ENCODE data around the gene CAMK1D.

The CAMK1D gene

DNA sequence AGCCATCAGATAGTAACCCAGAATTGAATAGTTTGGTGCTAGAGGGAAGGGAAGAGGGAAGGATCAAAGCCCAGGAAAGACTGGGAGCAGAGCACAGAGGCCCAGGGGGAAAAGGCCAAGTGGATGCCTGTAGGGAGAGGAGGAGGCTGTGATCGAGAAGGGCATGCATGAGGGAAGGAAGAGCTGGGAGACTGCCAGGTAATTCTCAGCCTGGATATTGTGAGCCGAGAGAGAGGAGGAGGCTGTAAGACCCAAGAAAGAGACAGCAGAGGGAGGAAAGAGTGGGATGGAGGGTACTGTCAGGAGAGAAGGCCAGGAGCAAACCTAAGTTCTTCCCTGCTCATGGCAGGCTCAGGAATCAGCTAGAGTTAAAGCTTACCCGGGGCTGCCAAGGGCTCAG, 474.0 kb downstream of the CAMK1D start:
- DNase-seq (ENCODE audit: low read depth in 2 of 2): no peak

- DNase-seq (ENCODE audit: low read depth in 2 of 2): no peak
Measured at GRCh38 chr10:12825260-12825849, 476.0 kb downstream of the CAMK1D start.

DNA sequence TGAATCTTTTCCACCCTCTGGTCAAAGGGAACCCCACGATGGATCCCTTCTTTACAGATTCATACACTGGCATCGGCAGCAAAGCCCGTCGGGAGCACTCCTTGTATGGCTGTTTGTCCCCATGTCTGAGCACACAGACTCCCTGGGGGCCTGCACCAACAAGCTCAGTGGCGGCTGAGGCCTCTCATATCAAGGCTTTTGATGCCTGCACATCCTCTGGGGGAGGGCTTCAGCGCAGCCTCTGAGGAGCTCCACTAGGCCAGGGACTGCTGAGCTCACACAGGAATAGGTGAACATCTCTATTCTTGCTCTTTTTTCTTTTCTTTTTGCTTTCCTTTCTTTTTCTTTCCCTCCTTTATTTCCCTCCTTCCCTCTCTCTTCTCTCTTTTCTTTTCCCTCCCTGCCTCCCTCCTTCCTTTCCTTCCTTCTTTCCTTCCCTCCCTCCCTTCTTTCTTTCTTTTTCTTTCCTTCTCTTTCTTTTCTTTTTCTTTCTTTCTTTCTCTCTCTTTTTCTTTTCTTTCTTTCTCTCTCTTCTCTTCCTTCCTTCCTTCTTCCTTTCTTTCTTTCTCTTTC, 477.5 kb downstream of the CAMK1D start:
- DNase-seq (ENCODE audit: low read depth in 2 of 2): no peak

GRCh38 chr10:12828736-12829135, 479.4 kb downstream of the CAMK1D start:
- DNase-seq (ENCODE audit: low read depth in 2 of 2): no peak

GRCh38 chr10:12829831-12830390, 480.6 kb downstream of the CAMK1D start:
- DNase-seq (ENCODE audit: low read depth in 2 of 2): no peak

GRCh38 chr10:12832096-12832495, 482.7 kb downstream of the CAMK1D start:
- DNase-seq (ENCODE audit: low read depth in 2 of 2): no peak

- DNase-seq (ENCODE audit: low read depth in 2 of 2): no peak
Measured at GRCh38 chr10:12833451-12833850, 484.1 kb downstream of the CAMK1D start.

GRCh38 chr10:12834116-12834665, 484.8 kb downstream of the CAMK1D start:
- DNase-seq (ENCODE audit: low read depth in 2 of 2): no peak

- no peak for DNase-seq (ENCODE audit: low read depth in 2 of 2)
Measured at GRCh38 chr10:12834721-12835120, 485.4 kb downstream of the CAMK1D start.

DNA sequence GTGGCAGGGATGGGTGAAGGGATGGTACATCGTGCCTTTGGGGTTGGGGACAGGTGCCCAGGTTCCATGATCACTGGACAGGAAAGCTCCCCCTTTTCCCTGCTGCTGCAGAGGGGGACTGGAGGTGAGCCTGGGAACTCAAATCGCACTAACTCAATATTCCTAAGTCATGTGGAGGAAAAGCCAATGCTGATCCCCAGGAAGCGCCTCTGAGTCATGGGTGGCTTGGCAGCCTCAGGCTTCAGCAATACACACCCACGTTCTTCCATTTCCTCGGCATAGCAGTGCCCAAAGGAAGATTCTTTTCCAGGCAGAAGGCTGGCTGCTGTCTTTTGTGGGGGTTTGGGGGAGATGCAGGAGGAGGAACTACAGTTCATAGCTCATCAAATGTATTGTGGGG, 486.4 kb downstream of the CAMK1D start:
- DNase-seq (ENCODE audit: low read depth in 2 of 2): no peak

DNA sequence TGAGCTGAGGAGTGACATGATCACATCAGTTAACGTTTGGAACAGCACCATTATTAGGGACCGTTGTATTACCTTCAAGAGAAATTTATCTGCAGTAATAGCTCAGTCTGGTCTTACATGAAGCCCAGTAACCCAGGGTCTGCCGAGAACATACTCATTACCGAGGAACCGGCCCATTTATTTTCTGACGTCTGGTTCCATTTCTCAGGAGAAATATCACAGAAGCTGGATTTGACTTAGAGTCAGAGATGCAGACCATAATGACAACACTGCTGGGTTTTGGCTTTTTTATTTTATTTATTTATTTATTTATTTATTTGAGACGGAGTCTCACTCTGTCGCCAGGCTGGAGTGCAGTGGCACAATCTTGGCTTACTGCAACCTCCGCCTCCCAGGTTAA, 489.0 kb downstream of the CAMK1D start:
- DNase-seq (ENCODE audit: low read depth in 2 of 2): no peak

GRCh38 chr10:12838995-12839927, 489.9 kb downstream of the CAMK1D start:
- no peak for DNase-seq (ENCODE audit: low read depth in 2 of 2)

DNA sequence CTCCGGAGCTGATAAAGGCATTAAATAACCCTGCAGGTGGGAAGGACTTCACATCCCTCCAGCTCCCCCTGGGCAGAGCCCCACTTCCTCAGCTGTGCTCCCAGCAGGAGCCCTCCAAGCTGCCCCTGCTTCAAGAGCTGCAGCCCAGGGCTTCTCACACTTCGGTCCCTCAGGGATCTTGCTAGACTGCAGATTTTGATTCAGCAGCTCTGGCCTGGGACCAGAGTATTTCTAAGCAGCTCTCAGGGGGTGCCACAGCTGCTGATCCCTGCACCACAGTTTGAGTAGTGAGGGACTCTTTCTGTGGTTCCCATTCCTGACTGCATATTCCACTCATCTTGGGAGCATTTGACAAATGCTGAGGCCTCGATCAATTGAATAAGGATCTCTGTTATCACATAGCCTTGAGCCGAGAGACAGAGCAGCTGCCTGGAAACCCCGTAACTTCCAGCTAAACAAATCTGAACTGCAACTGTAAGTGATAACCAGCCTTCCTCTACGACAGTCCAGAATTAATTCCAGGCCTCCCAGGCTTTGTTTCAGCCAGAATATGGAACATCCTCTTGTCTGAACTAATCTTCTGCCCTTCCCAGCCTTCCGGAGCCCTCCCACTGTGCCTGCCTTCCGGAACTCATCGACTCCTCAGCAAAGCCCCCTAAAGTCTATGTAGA, 490.7 kb downstream of the CAMK1D start:
- DNase-seq (ENCODE audit: low read depth in 2 of 2): no peak

DNA sequence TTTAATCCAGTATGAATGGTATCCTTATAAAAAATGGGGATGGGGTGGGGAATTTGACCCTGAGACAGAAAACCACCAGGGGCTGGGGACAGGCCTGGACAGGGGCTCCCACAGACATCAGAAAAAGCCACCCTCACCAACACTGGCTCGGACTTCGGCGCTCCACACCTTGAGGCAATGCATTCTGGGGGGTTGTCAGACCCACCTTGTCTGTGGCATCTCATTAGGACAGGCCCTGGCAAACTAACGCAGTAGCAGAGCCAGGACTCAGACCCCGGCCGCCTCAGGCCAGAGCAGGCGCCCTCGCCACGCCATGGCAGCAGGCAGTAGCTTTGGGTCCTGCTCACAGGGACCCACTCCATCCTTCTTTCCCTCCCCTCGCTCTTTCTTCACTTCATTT, 492.1 kb downstream of the CAMK1D start:
- DNase-seq (ENCODE audit: low read depth in 2 of 2): no peak

- DNase-seq (ENCODE audit: low read depth in 2 of 2): no peak
Measured at GRCh38 chr10:12841826-12842225, 492.5 kb downstream of the CAMK1D start.

DNA sequence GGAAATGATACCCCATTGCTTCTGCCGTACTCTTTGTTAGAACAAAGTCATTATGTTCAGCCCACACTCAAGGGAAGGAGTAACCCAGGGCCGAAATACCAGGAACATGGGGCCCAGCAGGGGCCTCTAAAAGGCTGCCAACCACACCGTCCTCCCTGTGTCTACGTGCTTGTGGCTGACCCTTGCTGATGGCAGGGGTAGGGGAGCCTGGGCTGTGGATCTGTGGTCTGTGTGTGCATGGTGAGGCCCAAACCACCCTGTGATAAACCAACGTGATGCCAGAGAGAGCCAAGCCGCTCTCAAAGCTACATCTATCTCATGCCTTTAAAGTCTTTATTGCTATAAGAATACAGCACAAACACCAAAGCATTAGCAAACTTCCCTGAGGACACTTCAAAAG, 493.0 kb downstream of the CAMK1D start:
- no peak for DNase-seq (ENCODE audit: low read depth in 2 of 2)

GRCh38 chr10:12843296-12843945, 494.1 kb downstream of the CAMK1D start:
- DNase-seq (ENCODE audit: low read depth in 2 of 2): no peak

DNA sequence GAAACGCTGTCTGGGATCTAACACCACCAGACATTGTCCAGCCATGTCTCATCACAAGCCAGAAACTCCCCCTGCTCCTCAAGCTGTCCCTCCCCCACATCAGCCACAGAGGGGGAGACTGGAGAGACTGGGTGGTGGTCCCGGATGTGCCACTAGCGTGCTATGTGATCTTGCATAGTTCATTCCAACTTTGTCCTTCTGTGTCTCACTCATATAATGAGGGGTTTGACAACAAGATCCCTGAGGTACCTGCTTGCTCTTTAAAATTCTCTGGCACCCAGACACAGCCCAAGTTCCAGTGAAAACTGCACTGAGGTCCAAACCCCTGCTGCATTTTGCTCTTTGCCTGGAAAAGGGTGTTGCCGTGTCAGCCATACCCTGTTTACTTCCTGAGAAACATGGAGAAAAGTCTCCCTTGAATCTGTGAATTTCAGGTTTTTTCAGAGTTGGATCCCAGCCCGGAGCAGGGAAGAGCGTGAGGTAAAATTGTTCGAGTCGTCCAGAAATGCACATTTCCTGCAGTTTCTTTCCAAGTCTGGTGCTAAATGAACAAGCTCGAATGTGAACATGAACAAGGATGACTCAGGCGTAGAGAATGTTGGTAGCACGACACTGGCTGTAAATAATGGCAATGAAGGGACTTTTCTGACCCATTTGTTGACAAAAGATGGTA, 495.6 kb downstream of the CAMK1D start:
- DNase-seq (ENCODE audit: low read depth in 2 of 2): no peak

DNA sequence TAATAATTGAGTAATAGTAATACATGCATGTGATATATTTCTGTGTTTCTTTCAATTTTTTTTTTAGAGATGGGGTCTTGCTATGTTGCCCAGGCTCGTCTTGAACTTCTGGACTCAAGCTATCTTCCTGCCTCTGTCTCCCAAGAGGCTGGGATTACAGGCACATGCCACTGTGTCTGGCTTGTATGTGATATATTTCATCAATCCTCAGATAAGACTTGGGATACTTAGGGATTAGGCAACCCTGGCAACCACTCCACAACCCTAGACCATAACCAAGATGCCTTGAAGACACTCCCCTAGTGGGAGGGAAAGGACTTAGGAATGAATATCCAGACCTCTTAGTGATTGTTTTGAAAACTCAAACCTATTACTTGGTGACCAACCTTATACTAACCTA, 497.4 kb downstream of the CAMK1D start:
- no peak for DNase-seq (ENCODE audit: low read depth in 2 of 2)

- no peak for DNase-seq (ENCODE audit: low read depth in 2 of 2)
Measured at GRCh38 chr10:12847361-12847975, 498.1 kb downstream of the CAMK1D start.
